ENCODE results near the gene CDC20B. TPM values are rescaled to one million over a fixed set of nuclear protein-coding genes. Genes with fewer than 3 reads are reported as not detected.

Gene CDC20B
- total RNA-seq, 1 experiment from 2014 or later: 0.08 TPM

DNA sequence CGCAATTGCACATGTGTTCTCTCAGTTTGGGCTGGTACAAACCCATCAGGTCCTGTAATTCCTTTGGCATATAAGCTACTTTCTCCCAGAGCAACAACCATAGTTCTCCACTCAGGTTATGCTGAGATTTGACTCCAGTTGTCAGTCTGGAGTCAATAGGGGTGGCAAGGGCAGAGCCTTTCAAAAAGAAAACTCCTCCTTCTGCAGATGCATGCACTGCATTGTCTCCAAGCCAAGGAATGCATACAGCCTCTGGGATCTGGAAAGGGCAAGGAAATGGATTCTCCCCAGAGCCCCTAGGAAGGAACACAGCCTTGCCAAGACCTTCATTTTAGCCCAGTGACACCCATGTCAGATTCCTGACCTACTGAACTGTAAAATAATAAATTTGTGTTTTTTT lies 101.6 kb downstream of the CDC20B start:
- no TSS peak for BruUV-seq (replicated peaks)
- TF ChIP-seq POLR2AphosphoS5 (IDR thresholded peaks at IDR 0.05; ENCODE audit: low read depth, low read length) (no peak), SIN3A (IDR thresholded peaks at IDR 0.05; ENCODE audit: borderline replicate concordance, insufficient read depth, low read depth, low read length) (no peak), TCF7L2 (IDR thresholded peaks at IDR 0.05; ENCODE audit: low read depth, low read length) (no peak)
- TF ChIP-seq, protein P1, sequence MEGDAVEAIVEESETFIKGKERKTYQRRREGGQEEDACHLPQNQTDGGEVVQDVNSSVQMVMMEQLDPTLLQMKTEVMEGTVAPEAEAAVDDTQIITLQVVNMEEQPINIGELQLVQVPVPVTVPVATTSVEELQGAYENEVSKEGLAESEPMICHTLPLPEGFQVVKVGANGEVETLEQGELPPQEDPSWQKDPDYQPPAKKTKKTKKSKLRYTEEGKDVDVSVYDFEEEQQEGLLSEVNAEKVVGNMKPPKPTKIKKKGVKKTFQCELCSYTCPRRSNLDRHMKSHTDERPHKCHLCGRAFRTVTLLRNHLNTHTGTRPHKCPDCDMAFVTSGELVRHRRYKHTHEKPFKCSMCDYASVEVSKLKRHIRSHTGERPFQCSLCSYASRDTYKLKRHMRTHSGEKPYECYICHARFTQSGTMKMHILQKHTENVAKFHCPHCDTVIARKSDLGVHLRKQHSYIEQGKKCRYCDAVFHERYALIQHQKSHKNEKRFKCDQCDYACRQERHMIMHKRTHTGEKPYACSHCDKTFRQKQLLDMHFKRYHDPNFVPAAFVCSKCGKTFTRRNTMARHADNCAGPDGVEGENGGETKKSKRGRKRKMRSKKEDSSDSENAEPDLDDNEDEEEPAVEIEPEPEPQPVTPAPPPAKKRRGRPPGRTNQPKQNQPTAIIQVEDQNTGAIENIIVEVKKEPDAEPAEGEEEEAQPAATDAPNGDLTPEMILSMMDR (IDR thresholded peaks at IDR 0.05): no peak
- TF ChIP-seq, protein P2, sequence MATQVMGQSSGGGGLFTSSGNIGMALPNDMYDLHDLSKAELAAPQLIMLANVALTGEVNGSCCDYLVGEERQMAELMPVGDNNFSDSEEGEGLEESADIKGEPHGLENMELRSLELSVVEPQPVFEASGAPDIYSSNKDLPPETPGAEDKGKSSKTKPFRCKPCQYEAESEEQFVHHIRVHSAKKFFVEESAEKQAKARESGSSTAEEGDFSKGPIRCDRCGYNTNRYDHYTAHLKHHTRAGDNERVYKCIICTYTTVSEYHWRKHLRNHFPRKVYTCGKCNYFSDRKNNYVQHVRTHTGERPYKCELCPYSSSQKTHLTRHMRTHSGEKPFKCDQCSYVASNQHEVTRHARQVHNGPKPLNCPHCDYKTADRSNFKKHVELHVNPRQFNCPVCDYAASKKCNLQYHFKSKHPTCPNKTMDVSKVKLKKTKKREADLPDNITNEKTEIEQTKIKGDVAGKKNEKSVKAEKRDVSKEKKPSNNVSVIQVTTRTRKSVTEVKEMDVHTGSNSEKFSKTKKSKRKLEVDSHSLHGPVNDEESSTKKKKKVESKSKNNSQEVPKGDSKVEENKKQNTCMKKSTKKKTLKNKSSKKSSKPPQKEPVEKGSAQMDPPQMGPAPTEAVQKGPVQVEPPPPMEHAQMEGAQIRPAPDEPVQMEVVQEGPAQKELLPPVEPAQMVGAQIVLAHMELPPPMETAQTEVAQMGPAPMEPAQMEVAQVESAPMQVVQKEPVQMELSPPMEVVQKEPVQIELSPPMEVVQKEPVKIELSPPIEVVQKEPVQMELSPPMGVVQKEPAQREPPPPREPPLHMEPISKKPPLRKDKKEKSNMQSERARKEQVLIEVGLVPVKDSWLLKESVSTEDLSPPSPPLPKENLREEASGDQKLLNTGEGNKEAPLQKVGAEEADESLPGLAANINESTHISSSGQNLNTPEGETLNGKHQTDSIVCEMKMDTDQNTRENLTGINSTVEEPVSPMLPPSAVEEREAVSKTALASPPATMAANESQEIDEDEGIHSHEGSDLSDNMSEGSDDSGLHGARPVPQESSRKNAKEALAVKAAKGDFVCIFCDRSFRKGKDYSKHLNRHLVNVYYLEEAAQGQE (IDR thresholded peaks at IDR 0.05; ENCODE audit: insufficient read depth in 1 of 2, low read depth in 2 of 2, low read length in 1 of 2): no peak
- DNase-seq (ENCODE audit: low read depth, low spot score) (no peak), ATAC-seq (no peak)
- Histone ChIP-seq H3K4me1 (ENCODE audit: control insufficient read depth, insufficient read depth, low read length) (no peaks in the 10 kb centered on the region), H3K27me3 (ENCODE audit: control insufficient read depth, insufficient read depth, low read length) (peaks cover 6% of the 10 kb centered on the region; the same call in 1 of the 2 replicates), H3K9me3 (ENCODE audit: control insufficient read depth, insufficient read depth, low read depth, low read length) (no peaks in the 10 kb centered on the region), H3K4me3 (ENCODE audit: low read depth in 2 of 2, low read length in 2 of 2) (no peak overlapping the region), H3K36me3 (ENCODE audit: control insufficient read depth, insufficient read depth, low read length) (no peaks in the 10 kb centered on the region), H3K27ac (ENCODE audit: low read length) (no peak overlapping the region)
- in situ Hi-C loops (cut with HindIII; ENCODE audit: low pct_unique_long_range_greater_than_20kb, low sequenced_read_pairs) (no loop called here), intact Hi-C loops (cut with micrococcal nuclease; ENCODE audit: unreplicated experiment) (no loop called here)
- ChIA-PET CTCF (no interaction called here), POLR2A (no interaction called here)

DNA sequence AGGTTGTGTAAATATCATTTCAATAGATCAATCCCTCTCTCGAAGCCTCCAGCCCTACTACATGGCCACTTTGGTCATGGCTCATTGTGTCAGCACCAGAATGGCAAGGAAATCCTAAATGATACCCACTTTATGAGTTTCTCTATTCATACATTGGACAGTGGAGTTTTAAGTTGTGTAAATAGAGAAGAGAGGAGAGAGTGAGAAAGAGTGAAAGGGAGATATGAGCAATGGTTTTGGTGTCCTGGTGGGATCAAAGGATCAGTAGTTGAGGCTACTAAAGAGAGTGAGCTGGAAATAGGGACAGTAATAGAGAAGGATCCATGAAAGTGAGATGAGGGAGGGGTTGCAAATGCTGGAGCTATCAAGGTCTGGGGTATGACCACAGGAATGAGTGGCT lies 102.0 kb downstream of the CDC20B start:
- Histone ChIP-seq H3K4me1 (ENCODE audit: control insufficient read depth, insufficient read depth, low read length) (no peaks in the 10 kb centered on the region), H3K36me3 (ENCODE audit: control insufficient read depth, insufficient read depth, low read length) (no peaks in the 10 kb centered on the region), H3K4me3 (ENCODE audit: low read depth in 2 of 2, low read length in 2 of 2) (no peak overlapping the region), H3K27me3 (ENCODE audit: control insufficient read depth, insufficient read depth, low read length) (peaks cover 6% of the 10 kb centered on the region; the same call in 1 of the 2 replicates), H3K9me3 (ENCODE audit: control insufficient read depth, insufficient read depth, low read depth, low read length) (no peaks in the 10 kb centered on the region), H3K27ac (ENCODE audit: low read length) (no peak overlapping the region)
- POLR2A ChIA-PET: no interaction called here
- in situ Hi-C loops (cut with HindIII; ENCODE audit: low pct_unique_long_range_greater_than_20kb, low sequenced_read_pairs) (no loop called here), intact Hi-C loops (cut with micrococcal nuclease; ENCODE audit: unreplicated experiment) (no loop called here)
- TF ChIP-seq, protein P1 (IDR thresholded peaks at IDR 0.05): no peak
- TF ChIP-seq POLR2AphosphoS5 (IDR thresholded peaks at IDR 0.05; ENCODE audit: low read depth, low read length): no peak
- no peak for TF ChIP-seq SIN3A (IDR thresholded peaks at IDR 0.05; ENCODE audit: borderline replicate concordance, insufficient read depth, low read depth, low read length)
- TF ChIP-seq, protein P2 (IDR thresholded peaks at IDR 0.05; ENCODE audit: insufficient read depth in 1 of 2, low read depth in 2 of 2, low read length in 1 of 2): no peak
- TF ChIP-seq TCF7L2 (IDR thresholded peaks at IDR 0.05; ENCODE audit: low read depth, low read length): no peak
- no TSS peak for BruUV-seq (replicated peaks)
- CTCF ChIA-PET: no interaction called here
- ATAC-seq (no peak), DNase-seq (ENCODE audit: low read depth, low spot score) (no peak)
